Adrenal gland (tissue), 12 donors: ENCODE measurements around the gene TMEM235. TPM values are rescaled to one million over a fixed set of nuclear protein-coding genes. Genes with fewer than 3 reads are reported as not detected.

Source experiments
- DNase-seq, 7 donors: peaks; one replicate each; pipeline ENCODE4 v3.0.0-alpha.2; 2019 to 2020
- H3K27ac ChIP-seq, 5 donors: fragments of 200-600 bp; sonication (generic) in 4 of 5; 1 replicate in 3 of 5; 2 replicates in 2 of 5; pipeline versions ENCODE4 v1.5.1 to v1.8.0; 2016 to 2020; ENCODE audit warnings: mild to moderate bottlenecking in 1 of 5
- H3K27me3 ChIP-seq: fragments of 200-600 bp; 2 replicates; pipeline ENCODE4 v1.8.0; 2021
- H3K36me3 ChIP-seq, 2 donors: fragments of 200-600 bp; replicated peaks in 1 of 2; 1 replicate in 1 of 2; 2 replicates in 1 of 2; pipeline versions ENCODE4 v1.5.1 to v1.8.0; 2018 to 2022
- H3K4me1 ChIP-seq, 2 donors: fragments of 200-600 bp; replicated peaks in 1 of 2; 1 replicate in 1 of 2; 2 replicates in 1 of 2; pipeline versions ENCODE4 v1.5.1 to v1.8.0; 2018 to 2021
- H3K4me3 ChIP-seq, 4 donors: fragments of 200-600 bp; sonication (generic) in 3 of 4; one replicate each; pipeline ENCODE4 v1.5.1; 2016 to 2018
- H3K9me3 ChIP-seq, 3 donors: fragments of 200-600 bp; sonication (generic) in 1 of 3; replicated peaks in 1 of 3; 1 replicate in 2 of 3; 2 replicates in 1 of 3; pipeline versions ENCODE4 v1.5.1 to v1.8.0; 2016 to 2021
- POLR2A ChIP-seq, 2 donors: fragments of 450-650 bp; IDR thresholded peaks; one replicate each; pipeline ENCODE4 v1.6.1; 2017; ENCODE audit warnings: antibody characterized with exemption in 2 of 2, mild to moderate bottlenecking in 2 of 2, moderate library complexity in 1 of 2
- WGBS, 4 donors: extraction: QIAGEN DNeasy Blood & Tissue Kit in 2 of 4; methylation state at CpG; one replicate each; pipeline versions ENCODE4 v1.1.5 to v1.1.7; 2013 to 2017; 5-methylcytosine and 5-hydroxymethylcytosine counted together
- intact Hi-C, 2 donors: fragments of 100-400 bp; cut with DNase I; formaldehyde crosslinking; loops; one replicate each; pipeline versions ENCODE4 v1.14.1 to v1.15.0; 2022 to 2023
- polyA plus RNA-seq, 3 donors: library from polyadenylated mRNA; stranded (reverse); fragments of 200-250 nt in 2 of 3; fragments of 350-450 nt in 1 of 3; fragmentation: Illumina TruSeq in 1 of 3; extraction: RNeasy Lipid Tissue Mini Kit (QIAGEN cat#74804) in 1 of 3; gene quantifications; one replicate each; pipeline ENCODE4 v1.2.3, GENCODE V29; 2013 to 2014
- total RNA-seq, 9 donors: library from RNA; depleted of rRNA in 4 of 9; stranded (reverse); fragments of >200 nt in 4 of 9; fragments of 120-200 nt in 1 of 9; fragmentation: NEBNext Ultra II Directional in 1 of 9; extraction: Animal tissue kit (Norgen Biotek cat#: 25700) in 1 of 9; gene quantifications; one replicate each; pipeline versions ENCODE4 v1.1.0 to v1.2.4, GENCODE V29; 2013 to 2023
- TF ChIP-seq, protein P1 (sequence below), 6 experiments: fragments of 450-650 bp in 4 of 6; fragments of 200-600 bp in 2 of 6; sonication (generic) in 1 of 6; IDR thresholded peaks; 1 replicate in 5 of 6; 2 replicates in 1 of 6; pipeline versions ENCODE4 v1.5.1 to v1.8.0; 2016 to 2021; ENCODE audit warnings: antibody characterized with exemption in 6 of 6, mild to moderate bottlenecking in 2 of 6, moderate library complexity in 1 of 6
- donor health status: healthy with polysubstance abuse.
- donor health status: Bipolar disorder and iron deficiency.
- donor health status: DM: yes; HTN: yes; CAD: no.
- donor health status: DM: no; HTN: no; CAD: no.
- donor health status: DM: no; HTN: no; CAD: no.
- donor health status: DM: yes; HTN: yes; CAD: no.

The TMEM235 gene
- total and polyA plus RNA-seq, 12 donors: 0.07 TPM; not detected in 11

DNA sequence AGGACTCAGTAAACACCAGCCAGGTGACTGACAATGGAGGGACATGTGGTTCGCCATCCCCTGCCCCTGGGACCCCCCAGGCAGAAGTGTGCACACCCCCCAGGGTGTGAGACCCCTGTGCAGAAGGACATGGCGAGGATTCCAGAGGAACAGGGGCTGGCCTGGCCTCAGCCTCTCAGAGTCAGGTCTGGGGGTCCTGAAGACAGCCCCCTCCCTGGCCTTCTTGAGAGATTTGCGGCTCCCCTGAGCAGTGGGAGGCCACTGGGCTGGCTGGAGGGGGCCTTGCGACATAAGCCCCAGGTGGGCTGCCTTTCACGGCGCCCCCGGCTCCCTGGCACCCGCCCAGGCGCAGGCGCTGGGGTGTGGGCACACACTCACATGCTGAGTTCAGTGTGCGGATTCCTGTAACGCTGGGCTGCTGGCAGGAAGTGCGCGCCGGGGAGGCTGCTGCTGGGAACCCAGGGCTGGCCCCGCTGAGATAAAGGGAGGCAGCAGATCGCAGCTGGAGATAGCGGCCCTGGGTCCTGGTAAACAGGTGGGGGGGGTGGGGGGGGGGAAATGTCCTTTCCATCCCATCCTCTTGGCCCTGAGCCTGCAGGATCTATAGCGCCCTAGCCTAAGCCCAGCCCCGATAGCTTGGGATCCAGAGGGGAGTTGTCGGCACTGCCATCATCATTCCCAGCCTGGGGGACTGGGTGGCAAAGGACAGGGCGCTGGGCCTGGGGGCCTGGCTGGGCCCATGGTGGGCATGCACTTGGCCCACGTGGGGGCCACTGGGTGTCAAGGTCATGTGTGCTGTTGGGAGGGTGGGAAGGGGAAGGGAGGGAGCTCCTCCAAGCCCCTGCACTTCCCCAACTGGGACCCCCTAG is 27.1 kb downstream of the TMEM235 start:
- peak in 4 of 7 donors; percentile 51 to 78 (median 70) for DNase-seq
- no peak for TF ChIP-seq POLR2A (IDR thresholded peaks at IDR 0.05)
- TF ChIP-seq, protein P1, sequence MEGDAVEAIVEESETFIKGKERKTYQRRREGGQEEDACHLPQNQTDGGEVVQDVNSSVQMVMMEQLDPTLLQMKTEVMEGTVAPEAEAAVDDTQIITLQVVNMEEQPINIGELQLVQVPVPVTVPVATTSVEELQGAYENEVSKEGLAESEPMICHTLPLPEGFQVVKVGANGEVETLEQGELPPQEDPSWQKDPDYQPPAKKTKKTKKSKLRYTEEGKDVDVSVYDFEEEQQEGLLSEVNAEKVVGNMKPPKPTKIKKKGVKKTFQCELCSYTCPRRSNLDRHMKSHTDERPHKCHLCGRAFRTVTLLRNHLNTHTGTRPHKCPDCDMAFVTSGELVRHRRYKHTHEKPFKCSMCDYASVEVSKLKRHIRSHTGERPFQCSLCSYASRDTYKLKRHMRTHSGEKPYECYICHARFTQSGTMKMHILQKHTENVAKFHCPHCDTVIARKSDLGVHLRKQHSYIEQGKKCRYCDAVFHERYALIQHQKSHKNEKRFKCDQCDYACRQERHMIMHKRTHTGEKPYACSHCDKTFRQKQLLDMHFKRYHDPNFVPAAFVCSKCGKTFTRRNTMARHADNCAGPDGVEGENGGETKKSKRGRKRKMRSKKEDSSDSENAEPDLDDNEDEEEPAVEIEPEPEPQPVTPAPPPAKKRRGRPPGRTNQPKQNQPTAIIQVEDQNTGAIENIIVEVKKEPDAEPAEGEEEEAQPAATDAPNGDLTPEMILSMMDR (IDR thresholded peaks at IDR 0.05): no peak
- H3K4me1 ChIP-seq: peaks cover 0 to 36% of the 10 kb centered on the region in 2 donors
- 34 to 50% (median 41%) methylated on average over 5 to 23 of the region's 23 CpGs for WGBS, 4 donors
- no peaks in the 10 kb centered on the region for H3K27me3 ChIP-seq
- H3K4me3 ChIP-seq: no peak overlapping the region
- intact Hi-C loops: no loop called here
- peak overlapping the region in 2 of 5 donors; percentile 37 to 80 for H3K27ac ChIP-seq
- H3K9me3 ChIP-seq: no peaks in the 10 kb centered on the region
- H3K36me3 ChIP-seq: no peaks in the 10 kb centered on the region

DNA sequence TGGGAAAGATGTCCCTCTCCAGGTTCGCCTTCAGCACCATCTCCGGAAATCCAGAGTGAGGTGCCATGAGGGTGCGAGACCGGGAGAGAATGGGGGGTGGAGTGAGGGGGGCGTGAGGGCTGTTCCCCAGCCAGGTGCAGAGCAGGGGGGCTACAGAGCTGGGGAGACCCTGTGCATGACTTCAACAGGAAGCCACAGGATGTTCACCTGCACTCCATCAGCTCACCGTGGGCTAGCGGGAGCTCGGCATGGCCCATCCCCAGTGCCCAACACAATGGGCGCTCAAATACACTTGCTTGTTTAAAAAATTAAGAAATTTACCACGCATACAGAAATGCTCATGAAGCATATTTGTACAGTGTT is 27.7 kb downstream of the TMEM235 start:
- Histone ChIP-seq H3K27ac (peak overlapping the region in 1 of 5 donors; percentile 63), H3K4me1 (peaks cover 0 to 32% of the 10 kb centered on the region in 2 donors), H3K9me3 (no peaks in the 10 kb centered on the region), H3K27me3 (no peaks in the 10 kb centered on the region), H3K36me3 (no peaks in the 10 kb centered on the region), H3K4me3 (no peak overlapping the region)
- intact Hi-C loops: no loop called here
- WGBS, 4 donors: 74 to 91% (median 81%) methylated on average over 6 to 10 of the region's 10 CpGs
- TF ChIP-seq POLR2A (IDR thresholded peaks at IDR 0.05): no peak
- TF ChIP-seq, protein P1 (IDR thresholded peaks at IDR 0.05): no peak
- no peak for DNase-seq

DNA sequence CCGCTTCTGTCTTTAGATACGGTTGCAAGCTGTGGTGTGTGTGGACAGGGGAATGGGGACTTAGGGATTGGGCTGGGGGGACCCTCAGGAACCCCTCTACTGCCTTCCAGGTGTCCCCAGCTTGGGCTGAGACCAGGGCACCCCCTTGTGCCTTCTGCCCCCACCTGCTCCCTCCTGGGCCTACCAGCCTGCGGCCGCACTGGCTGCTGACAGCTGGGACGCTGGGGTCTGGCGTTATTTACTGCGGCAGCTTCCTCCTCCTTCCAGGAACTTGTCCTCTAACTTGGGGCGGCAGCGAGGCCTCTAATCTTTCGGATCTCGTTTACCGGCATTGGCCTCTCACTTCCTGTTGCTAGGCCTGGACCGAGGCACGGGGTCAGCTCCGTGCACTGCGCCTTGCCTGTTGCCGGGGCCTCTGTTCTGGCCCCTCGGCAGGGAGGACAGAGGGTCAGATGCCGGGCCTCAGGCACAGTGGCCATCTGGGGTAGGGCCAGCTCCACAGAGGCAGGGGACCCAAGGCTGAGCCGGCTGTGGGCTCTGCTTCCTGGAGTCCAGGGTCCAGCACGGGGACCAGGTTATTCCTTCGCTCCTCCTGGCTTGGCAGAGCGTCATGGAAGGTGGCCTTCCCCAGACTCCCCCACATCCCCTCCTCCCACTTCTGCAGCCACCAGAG is 31.8 kb downstream of the TMEM235 start:
- Histone ChIP-seq H3K4me3 (no peak overlapping the region), H3K9me3 (no peaks in the 10 kb centered on the region), H3K27me3 (no peaks in the 10 kb centered on the region), H3K36me3 (no peaks in the 10 kb centered on the region), H3K4me1 (peaks cover 0 to 13% of the 10 kb centered on the region in 2 donors), H3K27ac (peak overlapping the region in 2 of 5 donors; percentile 74 to 77)
- no peak for TF ChIP-seq POLR2A (IDR thresholded peaks at IDR 0.05)
- TF ChIP-seq, protein P1 (IDR thresholded peaks at IDR 0.05): peak in 1 of 6 experiments; percentile 1
- WGBS, 4 donors: 50 to 71% (median 68%) methylated on average over 17 to 23 of the region's 23 CpGs; no CpG with 5 or more reads in 1 of the 4 donors
- intact Hi-C loops: no loop called here
- peak in 5 of 7 donors; percentile 55 to 71 (median 59) for DNase-seq

DNA sequence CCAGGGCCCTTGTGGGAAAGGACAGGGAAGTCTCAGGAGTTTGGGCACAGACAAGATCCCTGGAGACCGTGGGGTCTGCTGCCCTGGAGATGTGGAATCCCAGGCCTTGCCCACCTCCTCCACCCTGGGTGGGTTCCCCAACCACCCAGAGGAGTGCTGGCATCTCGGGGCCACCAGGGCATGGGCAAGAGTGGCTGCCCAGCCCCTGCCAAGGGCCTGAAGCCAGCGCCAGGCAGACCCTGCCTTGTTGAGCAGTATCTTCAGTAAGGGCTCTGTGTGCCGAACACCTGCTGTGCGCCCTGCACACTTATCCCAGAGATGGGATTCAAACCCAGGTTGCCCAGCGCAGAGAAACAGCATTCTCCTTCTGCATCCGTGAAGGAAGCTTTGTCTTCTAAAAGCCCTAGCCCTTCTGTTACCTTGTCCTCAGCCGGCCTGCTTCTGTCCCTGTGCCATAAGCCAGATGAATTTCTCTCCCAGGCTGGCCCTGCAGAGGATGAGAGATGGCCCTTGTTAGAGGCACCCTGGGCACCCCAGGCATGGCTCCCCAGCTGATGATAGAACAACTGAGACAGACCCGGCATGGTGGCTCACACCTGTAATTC is 32.4 kb downstream of the TMEM235 start:
- intact Hi-C loops: no loop called here
- 90 to 96% (median 90%) methylated on average over 3 to 9 of the region's 9 CpGs for WGBS, 4 donors
- Histone ChIP-seq H3K4me1 (peaks cover 0 to 10% of the 10 kb centered on the region in 2 donors), H3K27me3 (no peaks in the 10 kb centered on the region), H3K9me3 (no peaks in the 10 kb centered on the region), H3K36me3 (no peaks in the 10 kb centered on the region), H3K4me3 (no peak overlapping the region), H3K27ac (peak overlapping the region in 2 of 5 donors; percentile 74 to 77)
- DNase-seq: no peak
- TF ChIP-seq POLR2A (IDR thresholded peaks at IDR 0.05): no peak
- TF ChIP-seq, protein P1 (IDR thresholded peaks at IDR 0.05): no peak
